ENCODE measurements around the gene CDCA5.
A peak's percentile ranks its signal among the peaks of the same experiment; 100 is the strongest.

The CDCA5 gene

DNA sequence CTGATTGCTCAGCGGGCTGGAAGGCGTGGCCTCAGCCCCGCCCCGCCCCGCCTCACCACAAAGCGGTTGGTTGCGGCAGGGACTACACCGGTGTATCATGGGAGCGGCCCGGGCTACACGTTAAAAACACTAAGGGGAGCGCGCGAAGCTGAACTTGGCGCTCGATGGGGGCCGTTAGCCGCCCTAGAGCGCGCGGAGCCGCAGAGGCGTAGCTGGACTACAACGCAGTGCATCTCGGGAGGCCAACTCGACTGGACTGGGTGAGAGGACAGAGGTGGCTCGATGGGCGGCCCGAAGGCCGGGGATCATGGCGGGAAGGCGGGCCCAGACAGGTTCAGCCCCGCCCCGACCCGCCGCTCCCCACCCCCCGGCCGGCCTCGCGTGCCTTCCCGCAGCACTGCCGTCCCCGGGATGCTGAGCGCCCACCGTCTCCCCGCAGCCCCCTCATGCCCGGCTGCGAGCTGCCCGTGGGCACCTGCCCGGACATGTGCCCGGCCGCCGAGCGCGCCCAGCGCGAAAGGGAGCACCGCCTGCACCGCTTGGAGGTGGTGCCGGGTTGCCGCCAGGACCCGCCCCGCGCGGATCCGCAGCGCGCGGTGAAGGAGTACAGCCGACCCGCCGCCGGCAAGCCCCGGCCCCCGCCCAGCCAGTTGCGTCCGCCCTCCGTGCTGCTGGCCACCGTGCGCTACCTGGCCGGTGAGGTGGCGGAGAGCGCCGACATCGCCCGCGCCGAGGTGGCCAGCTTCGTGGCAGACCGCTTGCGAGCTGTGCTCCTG, 42.8 kb downstream of the CDCA5 start, which contains the start of gene SAC3D1:
SAC3D1 (plus strand) TSS at position 364 of the 776 bp plus-strand sequence; CDS start at position 447, 83 bp downstream.
- DNase-seq: peak; percentile 91

DNA sequence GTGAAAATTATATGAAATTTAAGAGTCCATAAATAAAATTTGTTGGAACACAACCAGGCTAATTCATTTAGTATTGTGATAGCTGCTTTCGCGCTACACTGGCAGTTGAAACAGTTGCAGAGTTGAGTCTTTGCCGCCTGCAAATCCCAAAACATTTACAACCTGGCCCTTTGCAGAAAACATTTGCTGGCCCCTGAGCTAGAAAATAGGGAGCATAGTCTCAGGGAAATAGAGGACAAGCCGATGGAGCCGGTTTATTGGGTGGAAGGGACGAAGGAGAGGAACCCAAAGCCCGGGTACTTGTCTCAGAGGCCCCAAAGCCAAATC, 43.4 kb downstream of the CDCA5 start:
- no peak for DNase-seq

DNA sequence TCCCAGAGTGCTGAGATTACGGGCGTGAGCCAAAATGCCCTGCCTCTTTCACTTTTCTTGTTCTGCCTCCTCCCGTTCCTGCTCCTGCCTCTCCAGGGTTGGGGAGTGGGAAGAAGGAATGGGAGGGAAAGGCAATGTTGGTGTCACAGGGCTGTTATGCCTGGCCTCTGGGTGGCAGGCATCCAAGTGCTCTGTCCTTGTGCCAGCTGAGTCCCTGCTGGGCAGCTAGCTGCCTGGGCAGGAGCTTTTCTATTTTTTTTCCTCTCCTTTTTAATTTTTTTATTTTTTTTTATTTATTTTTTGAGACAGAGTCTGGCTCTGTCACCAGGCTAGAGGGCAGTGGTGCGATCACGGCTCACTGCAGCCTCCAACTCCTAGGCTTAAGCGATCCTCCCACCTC, 46.9 kb downstream of the CDCA5 start:
- no peak for DNase-seq

DNA sequence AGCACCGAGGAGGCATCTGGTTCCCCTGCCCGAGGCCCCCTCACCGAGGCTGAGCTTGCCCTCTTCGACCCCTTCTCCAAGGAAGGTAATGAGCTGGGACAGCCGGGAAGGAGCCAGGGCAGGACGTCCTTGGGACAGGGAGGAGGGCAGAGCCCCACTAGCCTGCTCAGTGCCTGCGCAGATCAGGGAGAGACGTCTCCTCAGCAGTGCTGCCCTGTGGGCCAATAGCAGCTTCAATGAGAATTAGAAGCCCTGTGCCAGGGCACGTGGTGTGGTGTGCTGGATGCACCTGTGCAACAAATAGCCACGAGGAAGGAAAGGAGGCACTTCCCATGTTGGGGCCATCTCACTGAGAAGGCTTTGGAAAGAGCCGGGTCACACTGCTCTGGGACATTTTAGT, 48.3 kb downstream of the CDCA5 start:
- DNase-seq: no peak

DNA sequence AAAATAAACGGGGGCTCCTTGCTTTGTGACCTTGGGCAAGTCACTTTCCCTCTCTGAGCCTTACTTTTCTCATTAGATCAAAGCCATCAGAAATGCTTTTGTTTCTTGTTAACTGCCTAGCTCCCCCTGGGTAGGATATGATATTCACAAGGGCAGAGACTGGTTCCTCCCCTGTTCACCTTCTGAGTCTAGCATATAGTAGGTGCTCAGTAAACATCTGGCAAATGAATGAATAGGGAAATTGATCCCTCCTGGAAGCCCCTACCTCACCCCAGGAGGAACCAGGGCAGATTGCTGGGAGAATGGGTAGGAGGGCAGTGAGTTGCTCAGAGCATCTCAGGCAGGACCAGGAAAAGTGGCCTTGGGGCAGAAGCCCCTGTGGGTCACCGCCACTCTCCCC, 49.4 kb downstream of the CDCA5 start:
- DNase-seq: no peak

DNA sequence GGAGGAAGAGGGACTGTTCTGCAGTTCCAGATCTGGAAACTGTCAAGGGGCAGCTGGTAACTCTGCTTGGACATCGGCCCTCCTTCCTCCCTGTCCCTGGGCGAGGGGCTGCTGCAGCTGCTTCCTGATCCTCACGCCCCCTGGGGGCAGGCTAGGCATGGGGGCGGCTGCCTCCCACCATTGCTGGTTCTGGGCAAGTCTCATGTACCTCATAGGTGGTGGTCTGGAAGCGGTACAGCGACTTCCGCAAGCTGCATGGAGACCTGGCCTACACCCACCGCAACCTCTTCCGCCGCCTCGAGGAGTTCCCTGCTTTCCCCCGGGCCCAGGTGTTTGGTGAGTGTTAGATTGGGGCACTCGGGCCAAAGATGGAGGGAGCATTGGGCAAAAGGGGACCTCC, 51.6 kb downstream of the CDCA5 start:
- no peak for DNase-seq

Measured in activated CD8-positive, alpha-beta memory T cell treated with anti-CD3 and anti-CD28 coated beads, Interleukin-2, amount 50 U/mL, for 48 hours (primary cell).